GM18909 (cell line): ENCODE results near the gene SPINK5.
"Not testable (repeated sequence)": the region's sequence is repeated elsewhere in the genome, so short reads cannot be mapped to it uniquely, and the experiment has no call there.

Experiments used
- ATAC-seq: cut with Tn5 transposase; IDR thresholded peaks from one replicate; pipeline ENCODE4 v1.9.1; 2021; ENCODE audit warnings: mild to moderate bottlenecking; ENCODE audit not compliant: unreplicated experiment, poor library complexity

The SPINK5 gene

DNA sequence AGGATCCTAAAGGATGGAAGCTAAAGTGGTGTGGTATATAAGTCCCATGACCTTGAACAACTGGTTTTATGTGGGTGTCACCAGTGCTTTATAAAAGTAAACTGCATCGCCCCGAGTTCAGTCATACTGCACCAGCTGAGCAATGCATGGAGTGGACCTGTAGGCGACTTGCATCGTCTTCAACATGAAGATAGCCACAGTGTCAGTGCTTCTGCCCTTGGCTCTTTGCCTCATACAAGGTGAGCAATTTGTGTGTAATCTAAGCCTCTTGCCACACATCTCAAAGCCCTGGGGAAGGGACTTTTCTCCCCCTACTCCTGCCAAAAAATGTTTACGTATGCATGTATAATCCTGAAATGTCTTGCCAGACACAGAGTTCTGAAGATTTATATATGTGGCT, at the start of gene SPINK5:
Gene SPINK5, plus strand, starts transcription at position 120 of the 400 bp plus-strand sequence. Its CDS starts 65 bp downstream, at position 185.
- ATAC-seq, result no peak

- ATAC-seq, result no peak
Measured at GRCh38 chr5:148014276-148014675, 49.5 kb upstream of the SPINK5 start.

DNA sequence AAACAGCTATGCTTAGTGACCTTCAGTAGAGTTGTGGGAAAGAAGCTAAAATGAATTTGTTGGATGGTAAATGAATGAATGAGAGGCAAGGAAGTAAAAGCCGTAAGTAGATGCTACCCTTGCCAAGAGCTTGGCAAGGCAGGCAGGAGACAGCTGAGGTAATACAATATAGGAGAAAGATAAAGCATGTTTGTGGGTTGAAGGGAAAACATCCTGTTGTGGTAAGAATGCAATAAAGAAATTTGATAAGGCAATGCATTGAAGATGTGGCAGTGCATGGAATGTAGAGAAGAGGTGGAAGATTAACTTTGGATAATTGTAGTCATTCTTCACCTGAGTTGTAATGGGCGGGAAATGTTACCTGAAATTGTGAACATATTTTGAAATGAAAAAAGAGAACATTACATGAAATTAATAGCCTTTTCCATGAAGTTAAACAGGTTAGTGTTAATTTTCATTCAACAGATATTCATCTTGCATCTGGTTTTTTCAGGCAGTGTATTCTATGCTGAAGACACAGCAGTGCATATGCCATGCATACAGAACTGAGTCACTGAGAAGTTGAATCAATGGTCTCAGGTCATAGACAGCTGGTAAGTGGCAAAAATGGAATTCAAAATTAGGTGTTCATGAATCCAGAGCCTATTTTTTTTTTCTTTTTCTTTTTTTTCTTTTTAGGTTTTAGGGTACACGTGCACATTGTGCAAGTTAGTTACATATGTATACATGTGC, 43.4 kb upstream of the SPINK5 start:
- no peak for ATAC-seq

GRCh38 chr5:148027505-148027904, 36.3 kb upstream of the SPINK5 start:
- no peak for ATAC-seq

DNA sequence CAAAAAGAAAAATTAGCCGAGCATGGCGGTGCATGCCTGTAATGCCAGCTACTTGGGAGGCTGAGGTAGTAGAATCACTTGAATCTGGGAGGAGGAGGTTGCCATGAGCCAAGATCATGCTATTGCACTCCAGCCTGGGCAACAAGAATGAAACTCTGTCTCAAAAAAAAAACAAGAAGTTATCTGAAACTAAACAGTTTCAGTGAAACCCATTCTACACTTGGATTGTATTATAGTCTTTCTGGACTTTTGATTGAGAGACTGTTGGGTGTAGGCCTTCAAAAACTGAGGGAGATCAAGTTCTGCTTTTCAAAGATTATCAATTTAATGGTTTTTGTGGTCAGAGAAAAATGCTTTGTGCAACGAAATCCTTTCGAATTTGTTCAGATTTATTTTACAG, 34.6 kb upstream of the SPINK5 start:
- ATAC-seq, result no peak

DNA sequence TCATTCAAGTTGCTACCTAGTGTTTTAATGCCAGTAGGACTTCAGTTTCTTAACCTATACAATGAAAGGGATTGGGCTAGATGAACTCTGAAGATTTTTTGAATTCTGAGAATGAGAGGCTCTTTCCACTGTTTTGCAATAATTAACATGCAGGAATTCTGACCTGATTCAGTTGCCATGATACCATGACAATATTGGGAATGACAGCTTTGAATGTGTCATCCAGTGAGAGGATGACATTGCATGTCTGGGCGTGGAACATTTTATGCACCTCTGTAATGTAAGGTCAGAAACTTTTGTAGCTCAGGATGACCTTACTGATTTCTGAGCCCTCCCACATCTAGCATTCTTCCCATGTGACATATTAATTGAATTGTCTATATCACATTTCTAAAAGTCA, 30.6 kb upstream of the SPINK5 start:
- no peak for ATAC-seq

GRCh38 chr5:148035676-148036075, 28.1 kb upstream of the SPINK5 start:
- no peak for ATAC-seq

DNA sequence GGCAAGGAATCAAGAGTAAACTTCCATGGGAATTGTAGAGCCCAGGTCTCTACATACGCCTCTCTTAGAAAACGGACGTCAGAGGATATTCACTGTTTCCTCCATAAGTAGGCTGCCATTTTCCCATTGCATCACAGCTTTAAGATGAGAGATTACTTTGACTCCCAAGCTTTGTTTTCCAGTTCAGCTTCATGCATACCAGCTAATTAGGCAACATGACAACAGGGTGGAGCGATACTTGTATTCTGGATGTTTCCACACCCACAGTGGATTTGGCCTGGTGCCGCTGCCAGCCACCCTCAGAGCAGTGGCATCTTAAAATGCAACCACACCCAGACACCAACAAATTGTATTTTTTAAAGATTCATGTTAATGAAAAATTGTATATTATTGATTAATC, 20.9 kb upstream of the SPINK5 start:
- no peak for ATAC-seq

DNA sequence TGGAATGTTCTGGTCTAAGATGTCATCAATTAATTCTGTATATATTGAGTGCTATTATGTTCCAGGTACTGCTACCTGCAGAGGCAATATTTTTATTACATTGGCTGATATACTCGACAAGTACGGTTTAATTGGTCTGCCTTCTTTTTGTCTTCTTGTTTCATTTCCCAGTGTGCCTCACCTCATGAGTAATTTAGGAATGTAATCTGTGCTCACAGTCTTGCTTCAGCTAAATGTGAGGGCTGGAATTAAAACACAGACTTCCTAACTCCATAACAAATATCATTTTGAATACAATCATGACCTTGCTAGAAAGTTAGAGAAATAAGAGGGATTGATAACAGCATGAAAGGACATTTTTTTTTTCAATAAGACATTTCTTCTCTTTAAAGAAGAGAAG, 20.1 kb upstream of the SPINK5 start:
- ATAC-seq, result no peak

DNA sequence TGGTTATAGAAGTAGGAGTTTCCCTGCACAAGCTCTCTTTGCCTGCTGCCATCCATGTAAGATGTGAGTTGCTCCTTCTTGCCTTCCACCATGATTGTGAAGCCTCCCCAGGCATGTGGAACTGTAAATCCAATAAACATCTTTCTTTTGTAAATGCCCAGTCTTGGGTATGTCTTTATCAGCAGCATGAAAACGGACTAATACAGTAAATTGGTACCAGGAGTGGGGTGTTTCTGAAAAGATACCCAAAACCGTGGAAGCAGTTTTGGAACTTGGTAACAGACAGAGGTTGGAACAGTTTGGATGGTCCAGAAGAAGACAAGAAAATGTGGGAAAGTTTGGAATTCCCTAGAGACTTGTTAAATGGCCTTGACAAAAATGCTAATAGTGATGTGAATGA, 8.6 kb upstream of the SPINK5 start:
- not testable (repeated sequence) for ATAC-seq

DNA sequence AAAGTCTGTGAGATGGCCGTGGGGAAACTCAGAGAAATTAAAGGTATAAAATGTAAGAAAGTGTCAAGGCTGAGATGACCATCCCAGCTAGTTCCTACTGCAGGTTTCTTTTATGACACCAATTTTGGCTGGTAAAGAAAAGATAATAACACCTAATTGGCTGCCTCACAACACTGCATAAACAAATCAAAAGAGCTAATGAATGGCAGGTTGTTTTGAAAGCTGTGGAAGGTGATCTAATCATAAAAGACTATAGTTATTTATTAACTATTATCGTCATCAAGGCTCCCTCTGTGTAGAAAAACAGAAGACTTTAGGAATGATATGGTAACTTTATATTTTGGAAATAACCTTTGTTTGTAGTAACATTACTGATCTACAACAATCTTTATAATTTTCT, 3.5 kb upstream of the SPINK5 start:
- no peak for ATAC-seq

GRCh38 chr5:148060881-148061280, 2.9 kb upstream of the SPINK5 start:
- no peak for ATAC-seq

- no peak for ATAC-seq
Measured at GRCh38 chr5:148070621-148071020, 6.8 kb downstream of the SPINK5 start.

GRCh38 chr5:148072207-148072606, 8.4 kb downstream of the SPINK5 start:
- no peak for ATAC-seq

DNA sequence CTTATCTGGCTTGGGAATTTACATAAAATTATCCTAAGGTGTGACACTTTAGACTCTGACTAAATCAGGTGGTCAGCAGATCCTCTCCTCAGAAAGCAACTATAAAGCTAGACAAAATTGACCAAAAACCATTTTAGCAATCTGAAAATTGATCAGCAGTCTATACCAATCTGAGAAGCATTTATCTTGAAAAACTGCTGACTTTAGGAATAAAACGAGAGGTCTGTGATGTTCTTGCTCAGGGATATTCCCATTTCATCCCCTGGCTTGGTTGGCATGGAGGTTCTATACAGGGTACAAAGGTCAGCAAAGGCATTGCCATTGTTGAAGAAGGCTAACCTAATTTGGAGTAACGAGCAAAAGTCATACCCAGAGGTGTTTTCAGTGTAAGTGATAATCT, 11.7 kb downstream of the SPINK5 start:
- ATAC-seq, result no peak

- no peak for ATAC-seq
Measured at GRCh38 chr5:148083203-148083602, 19.4 kb downstream of the SPINK5 start.

DNA sequence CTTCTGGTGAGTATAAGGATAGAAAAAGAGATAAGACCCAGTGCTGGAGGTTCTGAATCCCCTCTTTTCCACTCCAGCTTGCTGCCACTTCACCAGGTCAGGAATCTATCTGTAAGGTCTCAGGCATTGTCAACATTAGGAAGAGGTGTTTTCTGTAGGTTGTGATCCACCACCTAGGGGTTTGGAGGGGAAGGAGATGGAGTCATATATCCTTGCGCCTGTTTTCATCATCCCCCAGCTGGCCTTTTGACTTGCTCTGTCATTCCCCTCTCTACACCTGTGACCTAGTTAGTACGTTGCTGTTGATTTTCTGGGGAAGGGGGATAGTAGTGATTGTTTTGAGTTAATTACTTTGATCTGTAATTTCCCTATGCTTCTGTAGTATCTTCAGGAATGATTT, 20.5 kb downstream of the SPINK5 start:
- no peak for ATAC-seq

DNA sequence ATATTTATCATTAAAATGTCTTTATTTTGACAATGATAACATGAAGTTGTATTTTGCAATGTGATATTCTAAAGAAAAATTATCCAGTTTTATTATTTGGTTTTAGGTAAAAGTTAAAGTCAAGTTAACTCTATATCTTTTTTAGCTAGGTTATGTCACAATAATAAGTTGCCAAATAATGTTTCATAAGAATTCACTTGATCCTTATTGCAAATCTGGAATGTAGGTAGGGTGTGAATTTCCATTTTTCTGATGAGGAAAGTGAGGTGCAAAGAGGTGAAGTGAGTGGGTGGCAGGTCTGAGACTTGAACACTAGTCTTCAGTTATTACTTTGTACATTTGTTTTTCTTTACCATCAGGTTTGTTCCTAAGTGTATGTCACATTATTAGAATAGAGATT, 21.5 kb downstream of the SPINK5 start:
- ATAC-seq, result no peak

GRCh38 chr5:148085977-148086705, 22.4 kb downstream of the SPINK5 start:
- no peak for ATAC-seq

- ATAC-seq, result no peak
Measured at GRCh38 chr5:148090146-148090772, 26.5 kb downstream of the SPINK5 start.

DNA sequence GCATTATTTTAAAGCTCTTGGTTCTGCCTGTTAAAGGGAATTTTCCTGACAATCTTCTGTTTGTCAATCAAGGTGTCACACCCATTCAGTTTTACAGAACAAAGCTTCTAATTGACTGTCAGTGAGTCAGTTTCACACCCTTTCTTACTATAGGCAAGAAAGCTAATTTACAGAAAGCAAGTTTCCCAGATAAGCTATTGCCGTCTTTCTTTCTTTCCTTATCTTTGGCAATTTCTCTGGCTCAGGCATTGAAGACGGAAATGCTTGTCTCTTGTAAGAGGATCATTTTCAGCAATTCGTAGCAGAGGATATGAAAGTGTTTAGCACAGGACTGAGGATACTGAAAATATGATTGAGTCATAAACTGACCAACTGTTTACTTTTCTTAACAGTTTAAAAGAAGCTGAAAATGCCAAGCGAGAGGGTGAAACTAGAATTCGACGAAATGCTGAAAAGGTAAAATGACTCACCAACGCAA, 27.0 kb downstream of the SPINK5 start:
- ATAC-seq, result no peak
